GM04504 (cell line): ENCODE results near the gene MRPL38.
"Not testable (repeated sequence)": the region's sequence is repeated elsewhere in the genome, so short reads cannot be mapped to it uniquely, and the experiment has no call there.

Experiments used
- DNase-seq: peaks from one replicate; pipeline ENCODE4 v3.0.0-alpha.2; 2012; ENCODE audit warnings: low read depth

The MRPL38 gene

DNA sequence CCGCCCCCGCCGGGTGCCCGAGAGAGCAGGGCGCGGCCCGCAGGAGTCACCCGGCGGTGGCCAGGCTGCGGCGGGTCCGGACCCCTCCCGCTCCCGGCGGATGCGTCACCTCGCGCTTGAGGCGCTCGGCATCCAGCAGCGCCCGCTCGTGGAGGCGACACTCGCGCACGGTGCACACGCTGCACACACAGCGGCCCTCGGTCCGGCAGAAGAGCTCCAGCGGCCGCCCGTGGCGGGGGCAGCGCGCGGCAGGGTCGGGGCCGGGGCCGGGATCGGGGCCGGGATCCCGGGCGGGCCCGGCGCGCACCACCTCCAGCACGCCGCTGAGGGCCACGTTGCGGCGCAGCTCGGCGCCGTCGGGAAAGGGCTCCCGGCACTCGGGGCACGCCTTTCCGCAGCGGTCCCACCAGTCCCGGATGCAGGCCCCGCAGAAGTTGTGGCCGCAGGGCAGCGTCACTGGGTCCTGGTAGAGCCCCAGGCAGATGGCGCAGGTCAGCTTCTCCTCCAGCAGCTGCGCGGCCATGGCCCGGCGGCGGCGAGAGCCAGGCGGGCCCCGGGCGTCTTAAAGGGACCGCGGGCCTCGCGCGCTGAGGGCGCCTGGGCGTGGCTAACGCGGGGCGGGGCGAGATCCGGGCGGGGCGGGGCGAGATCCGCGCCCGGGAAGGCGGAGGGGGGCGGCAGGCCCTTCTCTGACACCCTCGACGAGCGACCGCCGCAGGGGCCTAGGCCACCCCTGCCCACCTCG is 8.1 kb downstream of the MRPL38 start, which contains the start of gene TRIM65:
Gene TRIM65, minus strand, starts transcription at position 537 of the 745 bp plus-strand sequence. Its CDS starts 14 bp downstream, at position 523.
- peak; percentile 66 for DNase-seq

DNA sequence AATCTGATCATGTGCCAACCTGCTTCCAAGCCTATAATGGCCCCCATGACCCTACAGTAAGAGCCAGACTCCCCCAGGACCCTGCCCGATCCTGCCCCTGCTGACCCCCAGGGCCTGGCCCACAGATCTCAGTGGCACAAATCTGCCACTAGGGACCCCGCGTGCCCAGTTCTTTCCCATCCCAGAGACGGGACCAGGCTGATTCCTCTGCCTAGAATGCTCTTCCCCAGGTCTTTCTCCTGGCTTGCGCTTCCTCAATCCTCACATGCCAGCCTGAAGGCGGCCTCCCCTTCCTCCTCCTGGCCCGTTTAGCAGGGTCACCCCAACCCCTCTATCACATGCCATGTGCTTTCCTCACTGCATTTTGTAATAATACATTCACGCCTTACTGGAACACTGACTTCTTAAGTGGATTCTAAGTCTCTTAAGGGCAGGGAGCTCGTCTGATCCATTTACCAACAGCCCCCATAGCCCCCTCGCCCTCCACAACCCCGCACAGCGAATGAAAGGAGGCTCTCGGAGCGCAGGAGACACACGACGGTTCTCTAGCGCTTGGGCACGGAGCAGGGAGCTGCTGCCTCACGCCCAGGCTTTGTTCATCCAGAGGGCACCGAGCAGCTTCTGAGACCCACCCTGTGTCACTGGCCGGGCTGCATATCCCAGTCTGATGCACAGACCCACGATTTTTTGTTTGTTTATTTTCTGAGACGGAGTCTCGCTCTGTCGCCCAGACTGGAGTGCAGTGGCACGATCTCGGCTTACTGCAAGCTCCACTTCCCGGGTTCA is 9.1 kb downstream of the MRPL38 start:
- no peak for DNase-seq

DNA sequence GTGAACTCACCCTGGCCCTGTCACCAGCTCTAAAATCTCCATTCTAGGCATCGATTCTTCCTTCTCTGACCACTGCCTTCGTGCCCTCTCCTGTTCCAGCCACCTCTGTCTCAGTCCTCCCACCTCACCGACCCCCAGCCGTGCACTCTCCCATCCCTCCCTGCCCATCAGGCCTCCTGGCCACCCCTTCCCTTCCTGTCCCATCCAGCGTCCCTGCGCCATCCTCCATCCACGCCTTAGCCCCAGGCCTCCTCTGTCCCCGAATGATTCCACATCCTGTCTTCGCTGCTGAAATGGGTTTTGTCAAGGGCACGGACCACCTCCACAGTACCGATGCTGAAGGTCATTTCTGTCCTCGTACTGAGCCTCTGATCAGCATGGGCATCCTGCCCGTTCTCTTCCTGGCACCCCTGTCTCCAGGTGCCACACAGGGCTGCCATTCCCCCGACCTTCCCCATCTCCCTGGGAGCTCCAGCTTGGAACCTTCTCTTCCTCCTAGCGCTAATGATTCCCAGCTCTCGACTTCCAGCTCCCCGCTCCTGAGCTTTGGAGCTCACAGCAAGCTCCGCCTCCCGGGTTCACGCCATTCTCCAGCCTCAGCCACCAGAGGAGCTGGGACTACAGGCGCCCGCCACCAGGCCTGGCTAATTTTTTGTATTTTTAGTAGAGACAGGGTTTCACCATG is 10.5 kb downstream of the MRPL38 start:
- DNase-seq = no peak

DNA sequence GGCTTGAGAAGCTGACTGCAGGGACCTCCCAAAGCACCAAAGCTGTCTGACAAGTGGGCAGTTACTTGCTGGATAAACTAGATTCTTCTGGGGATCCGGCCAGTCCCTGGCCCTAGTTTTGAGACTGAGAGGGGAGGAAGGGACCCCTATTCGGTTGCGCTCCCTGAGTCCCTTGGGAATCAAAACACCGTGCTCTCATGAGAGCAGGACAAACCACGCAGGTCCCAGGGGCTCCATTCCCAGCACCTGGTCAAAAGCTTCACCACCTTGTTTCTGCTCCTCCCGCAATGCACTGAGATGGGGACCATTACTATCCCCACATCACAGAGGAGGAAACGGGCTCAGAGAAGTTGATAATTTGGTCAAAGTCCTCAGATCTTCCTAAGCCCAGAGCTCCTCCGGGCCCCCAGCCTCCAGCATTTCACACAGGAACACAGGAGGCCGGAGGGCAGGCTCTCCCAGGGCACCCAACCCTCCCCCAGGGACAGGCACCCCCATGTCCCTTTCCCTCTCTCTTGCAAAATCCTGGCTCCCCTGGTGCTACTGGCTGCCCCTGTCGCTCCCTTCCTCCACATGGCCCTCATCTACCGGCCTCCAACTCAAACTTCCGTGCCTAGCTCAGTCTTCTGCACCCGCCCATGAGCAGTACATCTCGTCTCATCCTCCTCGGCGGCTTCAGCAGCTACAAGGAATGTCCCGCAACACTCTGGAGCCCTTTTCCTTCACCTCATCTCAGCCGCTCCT is 11.2 kb downstream of the MRPL38 start:
- no peak for DNase-seq

DNA sequence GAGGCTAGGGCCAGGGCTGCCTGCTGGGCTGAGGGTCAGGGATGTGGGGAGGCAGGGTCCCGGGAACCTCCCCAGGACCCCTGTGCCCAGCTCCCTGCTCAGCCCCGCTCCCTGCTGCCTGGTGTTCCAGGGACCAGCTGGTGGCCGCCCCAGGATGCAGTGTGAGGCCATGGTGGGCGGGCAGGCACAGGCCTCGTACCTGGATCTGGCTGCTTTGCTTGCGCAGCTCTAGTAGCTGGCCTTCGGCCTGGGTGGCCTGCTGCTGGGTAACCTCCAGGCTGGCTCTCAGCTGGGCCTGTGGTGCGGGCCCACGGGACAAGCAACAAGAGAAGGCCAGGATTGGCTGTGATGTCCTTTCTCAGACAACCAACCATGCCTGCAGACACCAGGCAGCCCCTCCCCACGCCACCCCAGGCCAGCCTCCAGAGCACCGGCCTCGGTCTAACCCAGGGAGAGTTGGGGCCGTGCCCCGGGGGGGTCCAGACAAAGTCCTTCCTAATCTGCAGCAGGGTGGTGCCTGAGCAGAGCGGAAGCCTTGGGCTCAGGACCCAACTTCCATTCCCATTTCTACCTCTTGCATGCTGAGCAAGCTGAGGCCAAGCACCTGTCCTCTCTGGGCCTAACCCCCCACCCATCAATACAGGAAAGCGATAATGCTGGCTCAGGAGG is 12.0 kb downstream of the MRPL38 start:
- DNase-seq = no peak

DNA sequence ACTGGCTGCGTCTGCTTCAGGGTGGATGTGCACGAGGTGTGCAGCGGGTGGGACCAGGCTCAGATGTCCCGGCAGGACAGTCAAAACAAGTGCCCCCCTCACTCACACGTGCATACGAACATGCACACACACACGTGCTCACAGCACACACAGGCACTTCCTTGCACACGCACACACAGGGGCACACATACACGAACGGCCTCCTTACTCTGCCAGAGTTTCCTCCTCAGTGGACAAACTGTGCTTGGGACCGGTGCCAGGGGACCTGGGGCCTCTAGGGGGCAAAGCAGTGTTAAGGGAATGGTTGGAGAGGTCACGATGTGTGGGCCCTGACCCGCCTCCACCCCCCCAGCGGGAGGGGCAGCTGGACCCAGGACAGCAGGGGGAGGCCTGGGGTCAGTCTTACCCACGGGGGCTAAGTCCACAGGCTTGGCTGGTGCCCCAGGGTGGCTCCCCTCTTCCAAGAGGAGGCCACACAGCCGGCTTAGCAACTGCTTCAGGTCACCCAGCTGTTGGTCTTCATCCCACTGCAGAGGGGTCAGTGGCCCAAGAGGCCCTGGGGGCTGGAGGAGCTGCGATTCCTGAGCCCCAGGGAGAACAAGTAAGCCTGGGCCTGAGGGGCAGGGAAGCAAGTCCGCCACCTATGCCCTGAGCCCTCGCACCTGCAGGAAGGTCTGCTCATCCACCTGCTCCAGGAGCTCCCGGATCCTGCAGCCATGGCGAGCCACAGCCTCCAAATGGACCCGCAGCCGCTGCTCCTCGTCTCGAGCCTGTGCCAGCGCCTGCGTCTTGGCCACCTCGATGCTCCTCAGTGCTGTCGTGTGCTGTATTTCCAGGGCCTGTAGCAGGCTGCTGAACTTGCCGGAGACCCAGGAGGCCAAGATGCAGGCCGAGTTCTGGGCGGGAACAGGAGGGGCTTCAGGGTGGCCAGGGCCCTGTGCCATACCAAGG is 12.8 kb downstream of the MRPL38 start:
- DNase-seq = no peak

DNA sequence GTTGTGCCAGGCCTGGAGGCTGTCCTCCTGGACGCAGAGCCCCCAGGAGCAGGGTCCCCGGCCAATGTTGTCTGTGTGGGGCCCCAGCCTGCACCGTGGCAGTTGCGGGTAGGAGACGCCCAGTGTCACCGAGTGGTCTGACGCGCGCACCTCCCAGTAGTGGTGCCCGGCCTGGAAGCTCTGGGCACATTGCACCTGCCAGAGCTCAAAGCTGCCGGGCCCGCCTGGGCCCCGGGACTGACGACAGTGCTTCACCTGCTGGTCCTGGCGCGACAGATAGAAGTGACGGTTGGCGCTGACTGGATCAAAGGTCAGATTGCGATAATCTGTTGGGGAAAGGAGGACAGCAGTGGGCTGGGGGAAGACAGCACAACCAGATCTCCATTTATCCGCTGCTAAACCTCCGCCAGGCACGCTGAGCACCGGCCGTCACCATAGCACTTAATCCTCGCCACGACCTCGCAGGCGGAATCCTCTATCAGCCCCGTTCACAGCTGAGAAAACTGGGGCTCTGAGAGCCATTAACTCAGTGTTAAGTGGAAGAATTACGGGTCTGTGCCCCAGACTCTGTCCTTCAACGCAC is 13.6 kb downstream of the MRPL38 start:
- DNase-seq = no peak

DNA sequence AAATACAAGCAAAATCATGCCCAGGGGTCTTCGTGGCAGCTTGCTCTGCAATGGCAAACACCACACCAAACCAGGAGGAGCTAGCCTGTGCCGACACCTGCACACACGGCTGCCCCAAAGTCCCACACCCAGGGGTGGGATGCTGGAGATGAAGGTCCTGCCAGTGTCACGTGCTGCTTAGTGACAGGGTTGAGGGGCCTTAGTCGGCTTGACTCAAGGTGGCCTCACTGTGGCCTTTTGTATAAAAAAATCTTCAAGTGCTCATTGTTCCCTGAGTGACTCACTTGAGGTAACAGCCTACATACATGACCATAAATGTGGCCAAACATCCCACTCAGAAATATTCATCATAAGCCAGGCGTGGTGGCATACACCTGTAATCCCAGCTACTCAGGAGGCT is 15.2 kb downstream of the MRPL38 start:
- no peak for DNase-seq

DNA sequence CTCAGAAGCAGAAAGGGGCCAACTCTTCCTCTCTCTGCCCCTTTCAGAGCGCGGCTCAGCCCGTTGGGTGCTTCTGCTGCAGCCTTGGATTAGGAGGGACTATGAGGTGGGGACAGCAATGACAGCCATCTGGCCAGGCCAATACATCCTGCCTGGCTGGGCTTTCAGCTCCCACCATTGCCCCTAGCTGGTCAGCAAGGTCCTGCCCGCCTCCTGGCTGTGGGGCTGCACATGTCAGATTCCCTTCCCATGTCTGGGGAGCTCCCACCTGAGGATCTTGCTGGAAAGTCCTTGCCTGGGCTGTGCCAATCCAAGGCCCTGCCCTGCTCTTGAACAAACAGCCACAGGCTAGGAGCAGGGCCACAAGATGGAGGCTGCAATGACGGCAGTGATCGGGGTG is 16.2 kb downstream of the MRPL38 start:
- DNase-seq = no peak

DNA sequence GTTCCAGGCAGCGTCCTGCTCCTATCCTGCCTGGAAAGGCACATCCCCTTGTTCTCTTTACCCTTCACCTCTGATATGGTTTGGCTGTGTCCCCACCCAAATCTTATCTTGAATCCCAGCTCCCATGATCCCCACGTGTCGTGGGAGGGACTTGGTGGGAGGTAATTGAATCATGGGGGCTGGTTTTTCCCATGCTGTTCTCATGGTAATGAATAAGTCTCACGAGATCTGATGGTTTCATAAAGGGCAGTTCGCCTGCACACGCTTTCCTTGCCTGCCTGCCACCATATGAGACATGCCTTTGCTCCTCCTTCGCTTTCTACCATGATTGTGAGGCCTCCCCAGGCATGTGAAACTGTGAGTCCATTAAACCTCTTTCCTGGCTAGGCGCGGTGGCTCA is 18.8 kb downstream of the MRPL38 start:
- not testable (repeated sequence) for DNase-seq

DNA sequence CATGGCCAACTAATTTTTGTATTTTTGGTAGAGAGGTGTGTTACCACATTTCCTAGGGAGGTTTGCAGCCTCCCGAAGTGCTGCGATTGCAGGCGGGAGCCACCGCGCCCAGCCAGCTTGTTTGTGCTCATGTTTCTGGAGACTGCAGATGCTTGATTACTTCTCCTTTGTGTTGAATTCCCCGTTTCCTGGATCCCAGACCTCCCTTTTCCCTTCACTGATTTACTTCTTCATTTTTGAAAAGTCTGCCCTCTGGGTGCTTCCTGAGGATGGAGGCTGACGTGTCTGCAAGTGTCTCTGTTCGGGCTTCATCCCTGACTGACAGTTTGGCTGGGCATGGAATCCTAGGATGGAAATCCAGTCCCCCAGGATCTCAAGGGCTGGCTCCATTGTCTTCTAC is 19.3 kb downstream of the MRPL38 start:
- no peak for DNase-seq

DNA sequence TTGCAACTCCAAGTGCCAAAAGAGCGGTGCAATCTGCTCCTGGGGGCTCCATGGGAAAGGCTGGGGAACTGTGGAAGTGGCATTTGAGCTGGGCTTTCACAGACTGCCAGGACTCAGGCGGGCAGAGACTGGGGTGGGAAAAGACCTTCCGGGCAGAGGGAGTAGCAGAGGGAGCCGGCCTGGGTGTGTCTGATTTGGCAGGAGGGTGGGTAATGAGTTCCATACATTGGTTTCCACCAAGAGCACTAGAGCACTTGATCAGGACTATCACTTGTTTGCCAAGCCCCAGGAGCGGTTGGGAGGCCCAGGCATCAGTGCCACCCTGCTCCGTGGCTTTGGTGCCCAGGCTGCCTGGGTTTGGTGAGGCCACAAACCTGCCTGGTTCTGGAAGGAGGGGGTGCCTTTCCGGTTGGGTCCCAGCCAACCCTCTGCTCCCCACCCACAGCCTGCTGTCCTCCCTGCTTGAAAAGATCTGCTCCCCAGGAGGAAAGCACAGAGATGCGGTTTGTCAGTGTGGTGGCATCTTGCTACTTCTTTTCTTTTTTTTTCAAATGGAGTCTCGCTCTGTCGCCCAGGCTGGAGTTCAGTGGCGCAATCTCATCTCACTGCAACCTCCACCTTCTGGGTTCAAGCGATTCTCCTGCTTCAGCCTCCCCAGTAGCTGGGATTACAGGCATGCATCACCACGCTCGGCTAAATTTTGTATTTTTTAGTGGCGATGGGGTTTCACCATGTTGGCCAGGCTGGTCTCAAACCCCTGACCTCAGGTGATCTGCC is 22.8 kb downstream of the MRPL38 start:
- no peak for DNase-seq

DNA sequence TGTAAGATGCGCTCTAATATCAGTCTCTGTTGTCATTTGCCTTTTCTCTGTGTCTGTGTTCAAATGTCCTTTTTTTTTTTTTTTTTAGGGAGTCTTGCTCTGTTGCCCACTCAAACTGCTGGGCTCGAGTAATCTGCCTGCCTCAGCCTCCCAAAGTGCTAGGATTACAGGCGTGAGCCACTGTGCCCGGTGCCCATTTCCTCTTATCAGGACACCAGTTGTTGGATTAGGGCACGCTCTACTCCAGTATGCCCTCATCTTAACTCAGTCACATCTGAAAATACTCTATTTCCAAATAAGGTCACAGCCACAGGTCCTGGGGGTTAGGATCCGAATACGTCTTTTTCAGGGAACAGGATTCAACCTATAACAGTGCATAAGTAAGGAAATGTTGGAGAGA is 24.4 kb downstream of the MRPL38 start:
- no peak for DNase-seq

DNA sequence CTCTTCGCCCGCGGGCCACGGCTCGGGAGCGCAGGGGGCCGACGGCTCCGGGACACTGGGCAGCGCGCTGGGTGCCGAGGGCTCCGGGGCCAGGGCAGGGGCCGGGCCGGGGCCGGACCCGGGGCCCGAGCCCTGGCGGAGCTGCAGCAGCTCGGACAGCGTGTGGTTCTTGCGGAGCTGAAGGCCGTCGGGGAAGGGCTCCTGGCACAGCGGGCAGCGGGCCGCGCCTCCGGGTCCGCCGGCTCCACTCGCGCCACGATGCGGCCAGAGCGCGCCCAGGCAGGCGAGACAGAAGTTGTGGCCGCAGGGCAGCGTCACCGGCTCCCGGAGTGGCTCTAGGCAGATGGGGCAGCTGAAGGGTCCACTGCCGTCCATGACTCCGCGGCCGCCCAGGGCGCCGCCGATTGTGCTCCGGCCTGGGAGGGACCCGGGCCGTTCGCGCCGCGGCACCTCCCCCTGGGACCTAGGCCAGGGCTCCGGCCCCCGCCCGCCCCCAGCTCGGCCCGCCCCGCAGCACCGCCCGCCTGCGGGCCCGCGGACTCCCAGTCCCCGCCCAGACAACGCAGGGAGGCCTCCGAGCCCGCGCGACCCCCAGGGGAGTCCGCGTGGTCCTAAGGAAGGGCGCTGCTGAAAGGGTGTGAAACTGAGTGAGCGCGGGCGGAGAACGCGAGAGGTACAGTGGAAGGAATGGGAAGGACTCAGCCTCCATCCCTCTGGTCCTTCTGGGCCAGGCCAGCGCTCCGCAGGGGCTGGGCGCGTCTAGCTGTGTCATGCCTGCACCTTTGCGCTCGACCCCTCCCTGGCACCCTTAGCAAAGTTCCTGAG is 26.3 kb downstream of the MRPL38 start, which contains the start of gene TRIM47:
Gene TRIM47, minus strand, starts transcription at position 408 of the 825 bp plus-strand sequence. Its CDS starts 33 bp downstream, at position 375.
- DNase-seq = no peak

DNA sequence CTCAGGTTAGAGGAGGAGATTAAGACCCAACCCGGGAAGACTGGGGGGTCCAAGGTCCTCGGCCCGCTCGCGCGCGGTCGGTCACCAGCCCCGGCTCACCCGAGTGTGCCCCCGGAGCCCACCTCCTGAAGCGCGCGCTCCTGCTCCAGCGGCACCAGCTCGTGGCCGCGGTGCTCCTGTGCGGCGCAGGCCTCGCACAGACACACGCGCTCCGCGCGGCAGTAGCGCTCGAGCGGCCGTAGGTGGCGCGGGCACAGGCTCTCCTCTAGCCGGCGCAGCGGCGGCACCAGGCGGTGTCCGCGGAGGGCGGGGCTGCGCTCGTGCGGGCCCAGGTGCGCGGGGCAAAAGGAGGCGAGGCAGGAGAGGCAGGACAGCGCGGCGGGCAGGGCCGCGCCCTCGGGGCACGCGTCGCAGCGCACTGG is 26.9 kb downstream of the MRPL38 start:
- no peak for DNase-seq

DNA sequence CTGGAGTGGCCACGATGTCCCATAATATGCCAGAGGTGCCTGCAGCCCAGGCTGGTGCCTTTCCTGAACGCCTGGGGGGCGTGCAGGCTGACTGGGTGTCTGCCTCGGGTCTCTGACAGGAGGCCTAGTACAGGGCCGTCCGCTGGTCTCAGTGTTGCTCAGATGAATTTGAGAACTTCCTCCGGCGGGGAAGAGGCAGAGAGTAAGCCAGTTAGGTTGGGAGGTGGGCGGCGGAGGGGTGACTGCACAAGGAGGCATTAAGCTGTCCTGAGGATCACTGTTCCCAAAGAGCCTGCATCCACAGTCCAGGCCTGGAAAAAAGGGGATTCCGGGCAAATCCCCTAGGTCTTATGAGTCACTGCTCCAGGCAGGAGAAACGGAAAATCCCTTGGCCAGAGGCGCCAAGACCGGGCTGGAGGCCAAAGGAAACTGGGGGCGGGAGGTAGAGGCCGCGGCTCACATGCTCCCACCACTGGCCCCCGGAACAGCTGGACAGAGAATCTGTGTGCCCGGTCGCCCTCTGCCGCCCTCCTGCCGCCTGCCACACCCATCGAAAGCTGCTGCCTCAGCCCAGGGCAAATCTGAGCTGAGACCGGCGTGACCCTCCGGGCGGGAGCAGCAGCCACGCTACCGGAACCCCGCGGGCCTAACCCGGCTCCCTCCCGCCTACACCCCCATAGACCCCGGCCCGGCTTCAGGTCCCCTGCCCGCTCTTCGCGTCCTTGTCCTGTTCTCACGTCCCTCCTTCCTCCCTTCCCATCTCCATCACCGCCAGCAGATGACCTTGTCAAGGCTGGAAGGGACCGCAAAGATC is 27.5 kb downstream of the MRPL38 start:
- peak; percentile 84 for DNase-seq
